Liver (tissue), 3 donors: ENCODE measurements around the gene TSKU.

Source experiments
- ATF3 ChIP-seq: IDR thresholded peaks from 2 replicates; pipeline ENCODE4 v1.6.1; 2016; ENCODE audit warnings: antibody characterized with exemption
- CTCF ChIP-seq: fragments of 150-350 bp; IDR thresholded peaks from 2 replicates; pipeline ENCODE4 v1.5.1; 2017; ENCODE audit warnings: improper control_type of control experiment, low read depth, low read length; ENCODE audit not compliant: missing input control
- FOXA1 ChIP-seq: IDR thresholded peaks from 2 replicates; pipeline ENCODE4 v1.6.1; 2016; ENCODE audit warnings: antibody characterized with exemption
- JUND ChIP-seq, 2 donors: IDR thresholded peaks; 2 replicates each; pipeline ENCODE4 v1.6.1; 2016; ENCODE audit warnings: antibody characterized with exemption in 2 of 2
- MAX ChIP-seq: IDR thresholded peaks from 2 replicates; pipeline ENCODE4 v1.6.1; 2016; ENCODE audit warnings: antibody characterized with exemption
- RAD21 ChIP-seq, 2 donors: IDR thresholded peaks; 2 replicates each; pipeline ENCODE4 v1.6.1; 2016; ENCODE audit warnings: antibody characterized with exemption in 2 of 2, mild to moderate bottlenecking in 2 of 2
- REST ChIP-seq: IDR thresholded peaks from 2 replicates; pipeline ENCODE4 v1.6.1; 2016; ENCODE audit warnings: antibody characterized with exemption, mild to moderate bottlenecking
- TAF1 ChIP-seq: conservative IDR thresholded peaks from 2 replicates; pipeline ENCODE4 v1.6.1; 2016; ENCODE audit warnings: antibody characterized with exemption, mild to moderate bottlenecking
- donor health status: healthy.
- donor health status: healthy.

DNA sequence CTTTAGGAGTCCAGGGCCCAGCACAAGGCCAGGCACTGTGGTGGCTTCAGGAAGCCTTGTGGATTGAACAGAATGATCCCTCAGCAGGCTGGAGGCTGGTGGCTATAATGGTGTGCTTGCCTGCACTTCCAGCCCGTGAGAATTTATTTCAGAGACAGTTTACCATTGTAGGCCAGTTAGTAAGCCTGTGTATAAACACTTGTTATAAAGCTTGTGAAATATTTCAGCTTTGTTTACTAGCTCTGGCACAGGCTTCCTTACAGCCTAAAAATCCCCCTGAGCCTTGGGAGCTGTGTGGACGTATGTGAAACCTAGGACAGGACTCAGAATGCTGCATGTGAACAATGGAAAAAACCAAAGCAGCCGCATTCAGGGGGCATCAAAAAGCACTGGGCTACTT is 51.0 kb downstream of the TSKU start:
- TF ChIP-seq CTCF (no peak), MAX (no peak), RAD21 (IDR thresholded peaks at IDR 0.05) (no peak), ATF3 (no peak), FOXA1 (no peak), JUND (IDR thresholded peaks at IDR 0.05) (no peak), TAF1 (no peak), REST (no peak)
